ENCODE measurements around the gene MORN1. TPM values are rescaled to one million over a fixed set of nuclear protein-coding genes. Genes with fewer than 3 reads are reported as not detected.

The MORN1 gene
- total RNA-seq, 4 donors from 2014 or later: 5.7 to 13.4 (median 8.5) TPM

GRCh38 chr1:2378956-2379732 lies 12.2 kb downstream of the MORN1 start:
- WGBS: 77% methylated on average over 18 of the region's 18 CpGs
- H3K27ac ChIP-seq: no peak overlapping the region
- no peak for DNase-seq (ENCODE audit: low spot score in 2 of 2)
- TF ChIP-seq POLR2AphosphoS5 (IDR thresholded peaks at IDR 0.05) (no peak), EP300 (IDR thresholded peaks at IDR 0.05) (no peak), POLR2A (IDR thresholded peaks at IDR 0.05) (no peak)
- TF ChIP-seq, protein P1, sequence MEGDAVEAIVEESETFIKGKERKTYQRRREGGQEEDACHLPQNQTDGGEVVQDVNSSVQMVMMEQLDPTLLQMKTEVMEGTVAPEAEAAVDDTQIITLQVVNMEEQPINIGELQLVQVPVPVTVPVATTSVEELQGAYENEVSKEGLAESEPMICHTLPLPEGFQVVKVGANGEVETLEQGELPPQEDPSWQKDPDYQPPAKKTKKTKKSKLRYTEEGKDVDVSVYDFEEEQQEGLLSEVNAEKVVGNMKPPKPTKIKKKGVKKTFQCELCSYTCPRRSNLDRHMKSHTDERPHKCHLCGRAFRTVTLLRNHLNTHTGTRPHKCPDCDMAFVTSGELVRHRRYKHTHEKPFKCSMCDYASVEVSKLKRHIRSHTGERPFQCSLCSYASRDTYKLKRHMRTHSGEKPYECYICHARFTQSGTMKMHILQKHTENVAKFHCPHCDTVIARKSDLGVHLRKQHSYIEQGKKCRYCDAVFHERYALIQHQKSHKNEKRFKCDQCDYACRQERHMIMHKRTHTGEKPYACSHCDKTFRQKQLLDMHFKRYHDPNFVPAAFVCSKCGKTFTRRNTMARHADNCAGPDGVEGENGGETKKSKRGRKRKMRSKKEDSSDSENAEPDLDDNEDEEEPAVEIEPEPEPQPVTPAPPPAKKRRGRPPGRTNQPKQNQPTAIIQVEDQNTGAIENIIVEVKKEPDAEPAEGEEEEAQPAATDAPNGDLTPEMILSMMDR (IDR thresholded peaks at IDR 0.05): no peak
- peaks cover 13% of the 10 kb centered on the region for H3K4me1 ChIP-seq
- no peak overlapping the region for H3K4me3 ChIP-seq
- H3K27me3 ChIP-seq: no peaks in the 10 kb centered on the region
- H3K9me3 ChIP-seq: no peaks in the 10 kb centered on the region
- H3K36me3 ChIP-seq: no peaks in the 10 kb centered on the region

DNA sequence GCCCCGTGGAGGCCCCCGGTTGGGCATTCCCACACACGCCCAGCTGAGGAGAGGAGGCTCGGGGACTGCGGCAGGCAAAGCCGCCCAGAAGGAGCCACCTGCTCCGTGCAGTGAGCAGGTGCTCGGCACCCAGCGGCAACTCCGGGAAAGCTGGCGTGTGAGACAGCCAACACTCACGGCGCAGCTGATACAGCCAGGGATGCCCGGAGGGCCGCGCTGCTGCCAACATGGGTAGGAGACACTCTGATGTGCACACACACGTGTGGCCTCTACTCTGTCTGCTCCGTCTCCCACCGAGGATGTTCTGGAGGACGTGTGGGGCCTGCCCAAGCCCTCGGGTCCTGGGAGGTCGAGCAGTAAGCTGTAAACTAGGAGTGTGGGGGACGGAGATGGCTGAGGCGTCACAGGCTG lies 12.9 kb downstream of the MORN1 start:
- 80% methylated on average over 13 of the region's 24 CpGs for WGBS
- TF ChIP-seq EP300 (IDR thresholded peaks at IDR 0.05) (no peak), POLR2A (IDR thresholded peaks at IDR 0.05) (no peak), POLR2AphosphoS5 (IDR thresholded peaks at IDR 0.05) (no peak)
- TF ChIP-seq, protein P1 (IDR thresholded peaks at IDR 0.05): no peak
- Histone ChIP-seq H3K4me3 (no peak overlapping the region), H3K4me1 (peaks cover 13% of the 10 kb centered on the region), H3K27ac (no peak overlapping the region), H3K27me3 (no peaks in the 10 kb centered on the region), H3K9me3 (no peaks in the 10 kb centered on the region), H3K36me3 (no peaks in the 10 kb centered on the region)
- DNase-seq (ENCODE audit: low spot score in 2 of 2): no peak

- WGBS: 100% methylated on average over 3 of the region's 16 CpGs
- Histone ChIP-seq H3K27ac (no peak overlapping the region), H3K27me3 (no peaks in the 10 kb centered on the region), H3K4me3 (no peak overlapping the region), H3K9me3 (no peaks in the 10 kb centered on the region), H3K4me1 (peaks cover 13% of the 10 kb centered on the region), H3K36me3 (no peaks in the 10 kb centered on the region)
- TF ChIP-seq POLR2AphosphoS5 (IDR thresholded peaks at IDR 0.05) (no peak), EP300 (IDR thresholded peaks at IDR 0.05) (no peak), POLR2A (IDR thresholded peaks at IDR 0.05) (no peak)
- TF ChIP-seq, protein P1 (IDR thresholded peaks at IDR 0.05): no peak
- no peak for DNase-seq (ENCODE audit: low spot score in 2 of 2)
Observed at GRCh38 chr1:2377751-2378440, 13.5 kb downstream of the MORN1 start.

GRCh38 chr1:2376931-2377672 lies 14.3 kb downstream of the MORN1 start:
- TF ChIP-seq, protein P1 (IDR thresholded peaks at IDR 0.05): no peak
- TF ChIP-seq EP300 (IDR thresholded peaks at IDR 0.05): no peak
- TF ChIP-seq POLR2AphosphoS5 (IDR thresholded peaks at IDR 0.05): no peak
- TF ChIP-seq POLR2A (IDR thresholded peaks at IDR 0.05): no peak
- Histone ChIP-seq H3K4me3 (no peak overlapping the region), H3K9me3 (no peaks in the 10 kb centered on the region), H3K36me3 (no peaks in the 10 kb centered on the region), H3K4me1 (peaks cover 11% of the 10 kb centered on the region), H3K27ac (no peak overlapping the region), H3K27me3 (no peaks in the 10 kb centered on the region)
- 79% methylated on average over 15 of the region's 25 CpGs for WGBS
- DNase-seq (ENCODE audit: low spot score in 2 of 2): no peak
